ENCODE measurements around the gene MOGAT3. TPM values are rescaled to one million over a fixed set of nuclear protein-coding genes. Genes with fewer than 3 reads are reported as not detected.

The MOGAT3 gene
- total RNA-seq, 1 donor from 2014 or later = not detected

- intact Hi-C loops (cut with micrococcal nuclease) = loop anchor here (1.0 to 5.0 kb wide), 3 partner anchors 19 to 206 kb away; partner anchors contain the start of genes AP1S1 and MUC12
Measured at GRCh38 chr7:101173752-101174244, 27.0 kb downstream of the MOGAT3 start.

DNA sequence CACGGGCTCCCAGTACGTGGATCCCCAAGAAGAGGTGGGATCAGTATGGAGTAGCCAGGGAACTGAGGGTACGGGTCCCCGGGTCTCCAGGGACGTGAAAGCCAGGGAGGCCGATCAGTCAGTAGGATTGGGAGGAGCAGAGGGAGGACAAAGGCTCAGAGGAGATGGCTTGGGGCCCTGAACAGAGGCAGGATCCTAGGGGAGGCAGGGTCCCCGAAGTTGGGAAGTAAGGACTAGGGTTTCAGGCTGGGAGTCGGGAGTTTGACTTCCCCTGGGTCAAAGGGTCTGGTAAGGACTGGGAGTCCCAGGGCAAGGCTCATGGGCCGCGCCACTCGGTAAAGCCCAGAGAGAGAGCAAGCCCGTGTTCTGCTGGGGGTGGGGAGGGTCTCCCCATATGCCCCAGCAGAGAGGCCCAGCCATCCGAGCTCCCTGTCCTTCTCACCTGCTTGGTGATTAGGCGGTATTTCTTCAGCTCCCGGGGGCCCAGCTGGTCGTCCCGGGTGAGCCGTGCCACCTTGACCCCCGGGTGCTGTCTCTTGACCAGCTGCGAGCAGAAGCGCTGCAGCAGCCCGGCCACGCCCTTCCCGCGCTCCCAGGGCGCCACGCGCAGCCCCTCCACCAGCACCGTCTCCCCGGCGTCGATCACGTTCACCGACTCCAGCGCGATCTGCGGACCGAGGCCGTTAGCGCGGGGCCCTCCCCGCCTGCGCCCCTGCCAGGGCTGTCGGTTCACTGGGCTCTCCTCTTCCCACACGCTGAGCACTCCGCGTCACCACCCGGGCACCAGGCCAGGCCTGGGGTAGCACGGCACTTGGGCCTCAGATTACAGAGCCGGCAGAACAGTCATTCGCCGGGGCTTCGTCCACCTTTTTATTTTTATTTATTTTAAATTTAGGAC is 27.7 kb downstream of the MOGAT3 start:
- intact Hi-C loops (cut with micrococcal nuclease) = loop anchor here (5.0 kb wide), 2 partner anchors 129 to 206 kb away; partner anchors contain the start of gene MUC12

GRCh38 chr7:101172005-101172853 is 28.6 kb downstream of the MOGAT3 start:
- intact Hi-C loops (cut with micrococcal nuclease) = loop anchor here (5.0 kb wide), 2 partner anchors 130 to 205 kb away; partner anchors contain the start of gene MUC12

- intact Hi-C loops (cut with micrococcal nuclease) = loop anchor here (5.0 kb wide), 2 partner anchors 131 to 204 kb away; partner anchors contain the start of gene MUC12
Measured at GRCh38 chr7:101171442-101171837, 29.4 kb downstream of the MOGAT3 start.

DNA sequence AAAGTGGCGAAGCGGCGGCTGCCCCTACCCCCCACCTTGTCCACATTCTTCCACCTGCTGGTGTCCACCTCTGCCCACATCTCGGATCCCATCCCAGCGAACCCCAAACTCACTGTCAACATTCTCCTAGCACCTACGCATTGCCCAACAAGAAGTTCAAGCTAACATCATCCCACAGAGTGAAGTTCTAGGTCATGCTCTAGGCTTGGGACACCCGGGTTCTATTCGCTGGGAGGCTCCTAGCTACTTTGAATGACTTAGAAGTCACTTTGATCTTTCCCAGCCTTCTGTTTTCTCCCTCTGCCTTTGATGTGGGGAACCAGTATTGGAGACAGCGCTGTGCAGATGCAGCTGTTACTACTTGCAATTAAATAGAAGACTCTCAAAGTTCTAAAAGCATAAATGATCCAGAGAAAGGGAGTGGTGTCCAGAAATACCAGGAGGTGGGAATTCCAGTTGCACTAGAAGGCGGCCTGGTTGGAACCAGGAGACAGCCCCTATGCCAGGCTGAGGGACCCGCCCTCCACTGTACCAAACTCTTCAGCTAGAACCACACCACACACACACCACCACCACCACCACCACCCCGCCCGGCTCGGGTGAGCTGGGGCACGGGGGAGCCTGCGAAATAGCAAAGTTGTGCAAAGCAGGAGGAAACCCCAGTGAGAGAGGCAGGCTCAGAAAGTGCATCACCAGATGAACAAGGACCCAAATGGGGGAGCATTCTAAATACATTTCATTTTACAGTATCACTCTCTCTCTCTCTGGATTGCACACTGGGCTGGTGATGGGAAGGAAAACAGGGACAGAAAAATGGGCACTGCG is 30.0 kb downstream of the MOGAT3 start:
- intact Hi-C loops (cut with micrococcal nuclease) = loop anchor here (5.0 kb wide), 2 partner anchors 131 to 204 kb away; partner anchors contain the start of gene MUC12

- intact Hi-C loops (cut with micrococcal nuclease) = loop anchor here (1.0 to 5.0 kb wide), 6 partner anchors 23 to 283 kb away; partner anchors contain the start of genes MUC12, TRIM56 and UFSP1
Measured at GRCh38 chr7:101169838-101170551, 30.8 kb downstream of the MOGAT3 start.

DNA sequence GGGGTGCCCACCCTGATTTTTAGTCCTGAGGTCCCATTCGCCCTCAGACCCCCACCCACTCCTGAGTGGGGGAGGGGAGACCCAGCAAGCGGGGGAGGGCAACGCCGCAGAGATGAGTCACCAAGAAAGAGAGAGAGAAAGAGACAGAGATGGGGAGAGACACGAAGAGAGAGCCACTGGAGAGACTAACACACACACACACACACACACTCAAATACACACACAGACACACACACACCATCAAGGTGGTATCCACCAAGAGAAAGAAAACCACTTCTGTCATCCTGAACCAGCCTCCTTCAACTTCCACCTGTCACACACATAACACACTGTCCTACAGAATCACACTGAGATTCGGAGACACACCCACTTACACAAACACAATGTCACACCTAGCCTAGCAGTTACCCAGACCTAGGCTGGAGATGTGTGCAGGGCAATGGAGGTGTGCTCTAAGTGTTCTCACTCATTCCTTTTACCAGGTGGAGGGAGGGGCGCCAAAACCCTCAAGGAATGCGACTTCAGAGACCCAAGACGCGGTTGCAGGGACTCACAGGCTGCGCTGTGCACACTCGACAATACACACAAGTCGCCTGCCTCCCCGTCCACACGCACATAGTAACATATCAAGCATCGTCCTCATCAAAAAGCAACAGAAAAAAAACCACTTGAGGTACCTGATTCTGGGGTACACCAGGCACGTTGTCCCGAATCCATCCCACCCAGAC is 31.6 kb downstream of the MOGAT3 start:
- intact Hi-C loops (cut with micrococcal nuclease) = loop anchor here (1.0 to 5.0 kb wide), 4 partner anchors 24 to 282 kb away; partner anchors contain the start of genes TRIM56 and UFSP1

DNA sequence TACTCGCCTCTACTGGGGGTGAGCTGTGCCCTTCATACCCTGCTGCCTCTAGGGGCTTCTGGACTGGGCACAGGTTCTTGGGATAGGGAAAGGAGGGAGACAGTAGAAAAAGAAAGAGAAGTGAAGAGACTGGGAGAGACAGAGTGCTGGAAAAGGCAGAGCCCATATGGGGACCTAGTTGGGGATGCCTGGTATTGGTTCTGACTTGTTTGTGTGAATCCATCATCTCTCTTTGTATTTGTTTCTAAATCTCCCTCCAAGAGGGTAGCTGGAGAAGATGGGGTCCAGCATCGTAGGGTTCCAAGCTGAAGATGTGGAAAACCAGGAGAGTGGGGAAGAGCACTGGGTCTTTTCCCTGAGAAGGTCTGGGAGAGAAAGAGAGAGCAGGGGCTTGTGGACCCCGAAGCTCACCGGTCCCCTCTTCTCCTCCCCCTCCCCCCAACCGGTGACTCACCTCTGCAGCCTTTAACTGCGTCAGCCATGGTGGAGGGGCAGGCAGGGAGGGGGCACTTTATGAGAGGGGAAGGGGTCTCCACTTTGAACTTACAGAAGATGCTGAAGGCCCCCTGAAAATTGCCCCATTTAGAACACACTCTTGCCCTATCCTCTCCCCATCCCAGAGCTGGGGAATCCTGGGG is 32.3 kb downstream of the MOGAT3 start:
- intact Hi-C loops (cut with micrococcal nuclease) = loop anchor here (1.0 to 5.0 kb wide), 4 partner anchors 24 to 281 kb away; partner anchors contain the start of genes TRIM56 and UFSP1

GRCh38 chr7:101167645-101168411 is 33.0 kb downstream of the MOGAT3 start:
- intact Hi-C loops (cut with micrococcal nuclease) = loop anchor here (2.0 to 5.0 kb wide), 3 partner anchors 25 to 281 kb away; partner anchors contain the start of genes TRIM56 and UFSP1

- intact Hi-C loops (cut with micrococcal nuclease) = loop anchor here (5.0 kb wide), 2 partner anchors 80 to 280 kb away; partner anchors contain the start of genes TRIM56 and UFSP1
Measured at GRCh38 chr7:101166909-101167644, 33.8 kb downstream of the MOGAT3 start.

GRCh38 chr7:101166648-101166908 is 34.3 kb downstream of the MOGAT3 start:
- intact Hi-C loops (cut with micrococcal nuclease) = loop anchor here (5.0 kb wide), 2 partner anchors 79 to 279 kb away; partner anchors contain the start of genes TRIM56 and UFSP1

- intact Hi-C loops (cut with micrococcal nuclease) = loop anchor here (1.0 to 5.0 kb wide), 5 partner anchors 12 to 279 kb away; partner anchors contain the start of genes AP1S1, FIS1, PLOD3 and TRIM56
Measured at GRCh38 chr7:101165958-101166647, 34.7 kb downstream of the MOGAT3 start.

DNA sequence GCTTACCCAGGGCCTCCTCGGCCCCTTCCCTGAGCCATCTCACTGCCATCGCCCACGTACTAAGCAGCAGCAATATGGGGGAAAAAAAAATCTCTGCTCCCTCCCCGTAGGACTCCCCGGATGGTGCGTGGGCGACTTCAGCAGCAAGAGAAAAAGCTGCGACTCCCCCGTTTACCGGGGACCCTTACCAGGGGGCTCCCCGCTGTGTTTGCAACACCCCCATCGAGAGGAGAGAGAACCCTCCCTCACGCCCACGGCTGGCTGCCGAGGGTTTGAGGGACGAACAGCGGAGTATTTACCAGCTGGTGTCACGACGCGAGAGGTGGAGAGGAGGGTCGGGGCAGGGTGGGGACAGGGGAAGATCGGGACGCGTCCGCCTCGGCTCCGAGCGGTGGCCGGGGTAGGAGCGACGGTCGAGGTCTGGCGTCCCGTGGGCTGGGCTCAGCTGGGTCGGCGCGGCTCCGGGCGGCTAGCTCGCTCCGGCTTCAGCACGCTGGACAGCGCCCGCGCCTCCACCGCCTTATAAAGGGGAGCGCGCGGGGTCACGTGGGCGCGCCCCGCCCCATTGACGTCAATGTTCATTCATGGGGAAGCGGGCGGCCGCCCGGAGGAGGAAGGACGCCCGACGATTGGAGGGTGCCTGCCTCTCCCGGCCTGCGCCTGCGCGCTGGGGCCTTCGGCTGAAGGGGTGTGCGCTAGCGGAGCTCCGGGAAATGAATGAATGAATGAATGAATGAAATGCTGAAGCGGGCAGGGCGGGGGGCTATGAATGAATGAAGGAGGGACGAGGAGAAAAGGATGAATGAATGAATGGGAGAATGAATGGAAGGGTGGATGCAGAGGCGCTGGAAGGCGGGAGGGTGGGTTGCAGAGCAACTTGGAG is 35.5 kb downstream of the MOGAT3 start, which contains the start of gene VGF:
Gene VGF (minus strand): TSS at position 495 of the 883 bp plus-strand sequence. CDS start 726 bp downstream, outside the sequence.
- intact Hi-C loops (cut with micrococcal nuclease) = loop anchor here (1.0 to 5.0 kb wide), 5 partner anchors 11 to 278 kb away; partner anchors contain the start of genes AP1S1, FIS1, PLOD3 and TRIM56

DNA sequence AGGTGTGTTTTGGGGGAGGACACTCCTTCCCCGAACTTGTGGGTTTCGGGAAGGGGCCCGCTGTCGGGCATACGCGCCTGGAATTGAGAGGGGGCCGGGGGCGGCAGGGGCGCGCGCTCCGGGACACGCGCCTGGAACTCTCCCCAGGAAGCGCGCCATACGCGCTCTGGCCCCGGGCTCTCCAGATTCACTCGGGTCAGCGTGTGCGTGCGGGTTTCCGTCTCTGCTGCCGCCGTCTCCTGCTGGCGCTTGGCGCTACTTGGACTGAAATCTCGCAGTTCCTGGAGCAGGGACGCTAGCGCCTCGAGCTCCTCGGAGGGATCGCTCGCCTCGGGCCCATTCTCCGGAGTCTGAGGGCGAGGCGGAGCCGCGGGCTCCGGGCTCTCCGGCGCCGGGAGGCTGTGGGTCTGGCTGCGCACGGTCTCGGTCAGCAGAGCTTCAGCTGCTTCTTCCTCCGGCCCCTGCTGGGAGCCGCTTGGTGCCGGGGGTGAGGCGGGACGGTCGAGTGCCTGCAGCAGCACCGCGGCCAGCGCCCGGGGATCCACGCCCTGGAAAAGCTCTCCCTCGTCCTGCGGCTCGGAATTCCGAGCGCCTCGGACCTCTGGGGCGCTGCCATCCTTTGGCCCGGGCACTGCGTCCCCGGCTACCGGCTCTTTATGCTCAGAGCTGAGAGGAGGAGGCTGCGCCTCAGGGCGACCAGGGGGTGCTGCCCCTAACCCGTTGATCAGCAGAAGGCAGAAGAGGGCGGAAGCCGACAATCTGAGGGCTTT is 36.6 kb downstream of the MOGAT3 start:
- intact Hi-C loops (cut with micrococcal nuclease) = loop anchor here (2.0 kb wide), 1 partner anchor 81 kb away; the partner anchor contains the start of gene FIS1
